ENCODE data around the gene SNAP47. TPM values are rescaled to one million over a fixed set of nuclear protein-coding genes. Genes with fewer than 3 reads are reported as not detected.

SNAP47 gene
- total and polyA plus RNA-seq, 2 of the 4 experiments (the other 2 are of a cell fraction): 39.4 to 72.9 TPM

GRCh38 chr1:227759341-227760300 lies 24.4 kb downstream of the SNAP47 start:
- Histone ChIP-seq H4K8ac (ENCODE audit: low read depth in 2 of 2, low read length in 2 of 2) (peak overlapping the region in 1 of 2 experiments; percentile 18; a peak in 1 of 4 replicates), H3K4me1 (ENCODE audit: control insufficient read depth, insufficient read depth, low read length) (peaks cover 41% of the 10 kb centered on the region), H3K27me3 (ENCODE audit: control insufficient read depth, insufficient read depth, low read length) (no peaks in the 10 kb centered on the region), H3K36me3 (ENCODE audit: control insufficient read depth, insufficient read depth, low read length) (peaks cover 19% of the 10 kb centered on the region), H2BK20ac (ENCODE audit: low read depth, low read length) (peak overlapping the region; percentile 80), H3K23ac (ENCODE audit: low read depth, low read length) (peak overlapping the region; percentile 35), H2BK120ac (ENCODE audit: low read depth, low read length) (peak overlapping the region; percentile 50), H3K9ac (ENCODE audit: low read depth, low read length) (no peak overlapping the region), H3K79me1 (ENCODE audit: low read depth in 1 of 2, low read length in 2 of 2) (peaks cover 24 to 85% of the 10 kb centered on the region in 2 experiments; a peak in 3 of 4 replicates), H2BK15ac (ENCODE audit: low read depth, low read length) (peak overlapping the region; percentile 40; the same call in 1 of the 3 replicates), H3K9me3 (ENCODE audit: control insufficient read depth, insufficient read depth, low read length) (no peaks in the 10 kb centered on the region), H2BK5ac (ENCODE audit: low read depth, low read length, poor library complexity, severe bottlenecking) (peak overlapping the region; percentile 32), H2AK9ac (replicated peaks; ENCODE audit: low read depth, low read length, poor library complexity) (peak overlapping the region; percentile 72), H3K14ac (replicated peaks; ENCODE audit: low read depth, low read length) (peak overlapping the region; percentile 75), H4K91ac (ENCODE audit: insufficient read depth, low read depth, low read length) (peak overlapping the region; percentile 45), H3K56ac (ENCODE audit: extremely low read depth, insufficient read depth, low read length) (no peak overlapping the region; the same call in 1 of the 2 replicates), H3K27ac (ENCODE audit: insufficient read depth, low read length) (peak overlapping the region; percentile 48; the same call in 1 of the 2 replicates), H3K4ac (ENCODE audit: low read depth, low read length) (peak overlapping the region; percentile 38), H2AFZ (replicated peaks; ENCODE audit: low read length, poor library complexity) (peak overlapping the region; percentile 33), H4K20me1 (ENCODE audit: insufficient read depth, low read length) (peaks cover 44% of the 10 kb centered on the region), H3K4me3 (ENCODE audit: insufficient read depth, low read depth, low read length) (no peak overlapping the region), H3K9me1 (ENCODE audit: insufficient read depth, low read length) (peaks cover 25% of the 10 kb centered on the region), H3K4me2 (ENCODE audit: low read depth, low read length) (peak overlapping the region; percentile 34), H2AK5ac (ENCODE audit: low read depth, low read length) (peak overlapping the region; percentile 83), H4K5ac (ENCODE audit: low read depth, low read length) (no peak overlapping the region), H3K18ac (ENCODE audit: low read depth, low read length) (no peak overlapping the region; the same call in 1 of the 2 replicates)
- POLR2A ChIA-PET (ENCODE audit: unreplicated experiment): no interaction called here
- in situ Hi-C loops (cut with MboI; ENCODE audit: low sequenced_read_pairs) (loop anchor here (5.0 to 10.0 kb wide), 2 partner anchors 188 to 325 kb away; partner anchors contain the start of genes ARF1 and WNT9A), dilution Hi-C loops (cut with HindIII; ENCODE audit: low sequenced_read_pairs, unreplicated experiment) (no loop called here), intact Hi-C loops (cut with micrococcal nuclease) (loop anchor here (2.0 to 5.0 kb wide), 3 partner anchors 25 to 323 kb away; partner anchors contain the start of genes ARF1, JMJD4 and SNAP47)
- no TSS peak for BruUV-seq (replicated peaks)
- TF ChIP-seq ELK1 (IDR thresholded peaks at IDR 0.05; ENCODE audit: borderline replicate concordance, low read depth, low read length) (no peak), MXI1 (IDR thresholded peaks at IDR 0.05; ENCODE audit: borderline replicate concordance, low read depth, low read length) (peak; percentile 97), CHD1 (IDR thresholded peaks at IDR 0.05; ENCODE audit: low read depth, low read length) (no peak), MAFK (IDR thresholded peaks at IDR 0.05; ENCODE audit: low read depth, low read length) (peak; percentile 58; the same call in 1 of the 2 replicates), CTCF (conservative IDR thresholded peaks at IDR 0.05; ENCODE audit: low read depth, low read length) (no peak), BHLHE40 (IDR thresholded peaks at IDR 0.05; ENCODE audit: low read depth, low read length) (peak; percentile 96), FOS (IDR thresholded peaks at IDR 0.05; ENCODE audit: low read depth, low read length) (peak; percentile 93), CEBPB (IDR thresholded peaks at IDR 0.05; ENCODE audit: low read depth, low read length) (no peak), RCOR1 (IDR thresholded peaks at IDR 0.05; ENCODE audit: insufficient replicate concordance, low read length) (peak; percentile 97), SMC3 (IDR thresholded peaks at IDR 0.05; ENCODE audit: low read depth, low read length) (no peak), POLR2A (IDR thresholded peaks at IDR 0.05; ENCODE audit: low read depth, low read length) (no peak), NFE2L2 (IDR thresholded peaks at IDR 0.05; ENCODE audit: low read depth, low read length) (no peak), RAD21 (IDR thresholded peaks at IDR 0.05; ENCODE audit: low read length) (0 out of 2 replicates have a peak, but pooled peaks have one; percentile 8), RFX5 (IDR thresholded peaks at IDR 0.05; ENCODE audit: low read depth, low read length) (no peak)
- CTCF ChIA-PET: interaction anchor here (0.8 to 1.8 kb wide), 2 partner anchors 10 to 194 kb away, joined by 3 to 5 read pairs; no protein-coding TSS in a partner anchor
- ATAC-seq (ENCODE audit: low read depth) (peak; percentile 82), DNase-seq (peak; percentile 99)
- WGBS, 2 experiments (ENCODE audit: extremely low coverage in 2 of 2, insufficient read length in 1 of 2): 60% methylated on average over 2 of the region's 15 CpGs; no CpG with 5 or more reads in 1 of the 2 experiments

All from IMR-90 (cell line).